Tibial nerve (tissue), 3 donors: ENCODE data around the gene HTR3D.

Source experiments
- CTCF ChIP-seq, 5 experiments: fragments of 200-600 bp in 3 of 5; fragments of 450-650 bp in 2 of 5; sonication (generic) in 3 of 5; IDR thresholded peaks; one replicate each; pipeline ENCODE4 v1.5.1; 2016 to 2019; ENCODE audit warnings: antibody characterized with exemption in 5 of 5, mild to moderate bottlenecking in 3 of 5, moderate library complexity in 2 of 5
- POLR2A ChIP-seq, 2 donors: fragments of 450-650 bp; IDR thresholded peaks; one replicate each; pipeline ENCODE4 v1.6.1; 2017; ENCODE audit warnings: antibody characterized with exemption in 2 of 2, mild to moderate bottlenecking in 2 of 2, moderate library complexity in 2 of 2

GRCh38 chr3:184085389-184085852 is 53.9 kb downstream of the HTR3D start:
- no peak for TF ChIP-seq CTCF (IDR thresholded peaks at IDR 0.05)
- no peak for TF ChIP-seq POLR2A (IDR thresholded peaks at IDR 0.05)
